Activated gamma-delta T cell treated with anti-CD3 and anti-CD28 coated beads, Interleukin-2, amount 50 U/mL, for 16 hours (primary cell): Measurements from ENCODE around the gene PAK1.
"Not testable (repeated sequence)": the region's sequence is repeated elsewhere in the genome, so short reads cannot be mapped to it uniquely, and the experiment has no call there.

Experiments used
- DNase-seq: peaks from one replicate; pipeline ENCODE4 v3.0.0-alpha.2; 2020; ENCODE audit warnings: low read depth

PAK1 gene

GRCh38 chr11:77303328-77303727 is 170.6 kb downstream of the PAK1 start:
- DNase-seq, result no peak

- DNase-seq, result no peak
These were observed 171.1 kb downstream of the PAK1 start for GRCh38 chr11:77302752-77303151.

GRCh38 chr11:77301510-77301909 is 172.4 kb downstream of the PAK1 start, which contains the start of gene GDPD4:
Gene GDPD4, minus strand, starts transcription at chr11:77301686. Its CDS starts 16,549 bp downstream, at chr11:77285137.
- no peak for DNase-seq

GRCh38 chr11:77300695-77301094 is 173.2 kb downstream of the PAK1 start:
- DNase-seq, result no peak

- not testable (repeated sequence) for DNase-seq
These were observed 173.9 kb downstream of the PAK1 start for GRCh38 chr11:77300028-77300427.

- no peak for DNase-seq
These were observed 174.3 kb downstream of the PAK1 start for GRCh38 chr11:77299528-77299993.

GRCh38 chr11:77294040-77294439 is 179.9 kb downstream of the PAK1 start:
- no peak for DNase-seq

- DNase-seq, result no peak
These were observed 184.2 kb downstream of the PAK1 start for GRCh38 chr11:77289737-77290136.

GRCh38 chr11:77287615-77288273 is 186.2 kb downstream of the PAK1 start:
- DNase-seq, result no peak

GRCh38 chr11:77287136-77287535 is 186.8 kb downstream of the PAK1 start:
- DNase-seq, result no peak

- DNase-seq, result no peak
These were observed 189.1 kb downstream of the PAK1 start for GRCh38 chr11:77284476-77285468.

- no peak for DNase-seq
These were observed 190.8 kb downstream of the PAK1 start for GRCh38 chr11:77283101-77283500.

- no peak for DNase-seq
These were observed 195.0 kb downstream of the PAK1 start for GRCh38 chr11:77278595-77279506.

GRCh38 chr11:77276271-77276670 is 197.6 kb downstream of the PAK1 start:
- DNase-seq, result no peak
